ENCODE results near the gene GPRASP3.
"Not testable (repeated sequence)": the region's sequence is repeated elsewhere in the genome, so short reads cannot be mapped to it uniquely, and the experiment has no call there.

The GPRASP3 gene, protein sequence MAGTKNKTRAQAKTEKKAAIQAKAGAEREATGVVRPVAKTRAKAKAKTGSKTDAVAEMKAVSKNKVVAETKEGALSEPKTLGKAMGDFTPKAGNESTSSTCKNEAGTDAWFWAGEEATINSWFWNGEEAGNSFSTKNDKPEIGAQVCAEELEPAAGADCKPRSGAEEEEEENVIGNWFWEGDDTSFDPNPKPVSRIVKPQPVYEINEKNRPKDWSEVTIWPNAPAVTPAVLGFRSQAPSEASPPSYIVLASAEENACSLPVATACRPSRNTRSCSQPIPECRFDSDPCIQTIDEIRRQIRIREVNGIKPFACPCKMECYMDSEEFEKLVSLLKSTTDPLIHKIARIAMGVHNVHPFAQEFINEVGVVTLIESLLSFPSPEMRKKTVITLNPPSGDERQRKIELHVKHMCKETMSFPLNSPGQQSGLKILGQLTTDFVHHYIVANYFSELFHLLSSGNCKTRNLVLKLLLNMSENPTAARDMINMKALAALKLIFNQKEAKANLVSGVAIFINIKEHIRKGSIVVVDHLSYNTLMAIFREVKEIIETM

DNA sequence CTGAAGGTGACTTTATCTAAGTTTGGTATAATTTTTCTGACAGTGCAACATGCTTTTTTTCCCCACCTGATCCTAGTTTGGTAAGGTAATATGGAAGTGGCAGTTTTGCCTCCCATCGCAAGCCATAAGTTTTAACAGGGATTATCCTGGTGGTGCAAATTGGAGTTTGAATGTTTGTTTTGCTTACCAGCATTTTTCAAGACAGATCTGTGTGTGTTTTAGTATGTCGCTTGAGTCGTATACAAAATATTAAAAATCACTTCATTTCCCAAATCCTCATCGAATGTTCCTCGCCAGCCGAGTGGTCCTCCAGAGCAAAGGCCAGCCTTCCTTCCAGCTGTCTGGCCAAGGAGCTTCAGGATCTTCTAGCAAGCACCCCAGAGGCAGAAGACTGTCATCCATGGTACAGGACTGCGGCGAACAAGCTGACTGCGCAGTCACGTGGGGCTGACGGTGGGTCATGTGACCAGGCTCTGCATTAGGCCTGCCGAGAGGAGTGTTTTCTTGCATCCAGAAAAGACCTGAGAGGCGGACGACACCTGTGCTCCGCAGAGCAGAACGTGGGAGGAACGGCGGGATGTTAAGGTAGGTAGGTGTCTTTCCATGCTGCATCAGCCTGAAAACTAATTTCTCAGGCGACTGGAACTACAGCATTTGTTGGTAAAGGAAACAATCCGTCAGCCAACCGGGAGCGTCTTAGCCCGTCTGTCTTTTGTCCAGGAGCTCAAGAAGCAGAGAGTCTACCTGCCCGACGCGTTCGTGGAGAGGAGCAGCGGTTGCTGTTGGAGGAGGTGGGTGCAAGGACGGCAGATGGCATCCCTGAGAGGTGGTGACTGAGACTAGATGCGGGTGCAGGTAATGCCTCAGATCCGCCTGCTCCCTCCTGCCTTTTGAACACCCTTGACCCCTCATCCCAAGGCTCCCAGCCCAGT, at the start of gene GPRASP3:
TSS of gene GPRASP3 (plus strand) at position 507 of the 932 bp plus-strand sequence. CDS start 28,253 bp downstream, outside the sequence.
- peak; percentile 27 to 66 (median 54) for DNase-seq (ENCODE audit: low read depth in 3 of 3)

DNA sequence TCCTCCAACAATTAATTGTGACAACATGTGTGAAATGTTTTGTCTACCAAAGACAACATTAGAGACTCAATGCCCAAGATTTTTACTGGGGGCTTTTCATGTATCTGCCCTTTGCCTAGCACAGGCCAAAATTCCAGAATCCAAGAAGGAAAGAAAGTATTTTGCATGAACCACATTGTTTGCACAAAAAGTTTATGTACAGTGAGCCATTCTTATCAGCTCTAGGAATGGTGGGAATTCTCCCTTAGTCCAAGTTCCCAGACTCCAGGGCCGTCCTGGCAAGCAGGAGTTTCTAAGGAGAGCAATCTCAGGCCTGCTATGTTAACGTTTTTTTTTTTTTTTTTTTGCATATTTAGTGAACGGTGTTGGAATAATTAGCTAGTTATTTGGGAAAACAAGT, 47.7 kb upstream of the GPRASP3 start:
- no peak for DNase-seq (ENCODE audit: low read depth in 3 of 3)

DNA sequence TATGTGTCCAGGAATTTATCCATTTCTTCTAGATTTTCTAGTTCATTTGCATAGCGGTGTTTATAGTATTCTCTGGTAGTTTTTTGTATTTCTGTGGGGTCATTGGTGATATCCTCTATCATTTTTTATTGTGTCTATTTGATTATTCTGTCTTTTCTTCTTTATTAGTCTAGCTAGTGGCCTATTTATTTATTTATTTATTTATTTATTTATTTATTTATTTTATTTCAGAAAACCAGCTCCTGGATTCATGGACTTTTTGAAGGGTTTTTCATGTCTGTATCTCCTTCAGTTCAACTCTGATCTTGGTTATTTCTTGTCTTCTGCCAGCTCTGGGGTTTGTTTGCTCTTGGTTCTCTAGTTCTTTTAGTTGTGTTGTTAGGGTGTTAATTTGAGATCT, 43.1 kb upstream of the GPRASP3 start:
- not testable (repeated sequence) for DNase-seq (ENCODE audit: low read depth in 3 of 3)

DNA sequence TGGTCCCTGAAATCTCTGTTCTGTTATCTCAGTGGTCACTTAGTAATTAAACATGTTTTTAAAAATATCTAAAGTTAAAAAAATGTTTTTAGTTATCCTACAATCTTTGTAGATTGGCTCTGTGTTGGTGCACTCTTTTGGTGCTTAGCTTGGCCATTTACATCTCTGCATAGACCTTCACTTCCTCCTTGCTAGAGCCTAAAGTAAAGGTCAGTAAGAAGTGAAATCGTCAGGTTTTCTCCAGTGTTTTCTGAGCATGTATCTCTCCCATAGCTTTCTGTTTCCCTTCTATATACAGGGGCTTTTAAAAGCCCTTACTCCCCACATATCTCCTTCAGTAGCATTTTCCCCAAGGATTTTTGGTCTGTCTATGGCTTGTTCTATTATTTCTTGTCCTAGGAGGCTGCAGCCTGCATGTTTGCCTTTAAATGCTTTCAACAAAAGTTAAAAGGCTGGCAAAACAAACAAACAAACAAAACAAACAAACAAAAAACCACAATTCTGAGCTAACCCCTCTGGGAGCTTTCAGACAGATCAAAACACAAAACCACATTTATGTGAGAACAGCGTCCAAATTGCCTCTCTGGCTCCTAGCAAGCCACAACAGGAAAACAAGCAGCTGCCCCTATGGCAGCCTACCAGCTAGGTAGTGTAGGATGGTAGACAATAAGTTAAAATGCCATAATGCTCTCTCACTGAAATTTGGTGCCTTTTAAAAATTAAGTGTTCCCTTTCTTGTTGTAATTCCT, 35.6 kb upstream of the GPRASP3 start:
- DNase-seq (ENCODE audit: low read depth in 3 of 3), result no peak

DNA sequence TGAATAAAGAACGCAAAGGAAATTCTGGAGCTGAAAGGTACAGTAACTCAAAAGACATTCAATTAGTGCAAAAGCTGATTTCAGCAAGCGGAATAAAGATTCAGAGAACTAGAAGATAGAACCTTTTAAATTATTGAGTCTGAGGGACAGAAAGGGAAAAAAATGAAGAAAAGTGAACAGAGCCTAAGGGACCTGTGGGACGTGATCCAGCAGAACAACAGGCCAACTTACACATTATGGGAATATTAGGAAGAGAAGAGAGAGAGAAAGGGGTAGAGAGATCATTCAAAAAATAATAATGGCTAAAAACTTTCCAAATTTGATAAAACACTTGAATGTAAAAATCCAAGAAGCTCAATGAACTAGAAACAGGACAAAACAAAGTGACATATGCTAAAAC, 25.8 kb upstream of the GPRASP3 start:
- DNase-seq (ENCODE audit: low read depth in 3 of 3), result no peak

DNA sequence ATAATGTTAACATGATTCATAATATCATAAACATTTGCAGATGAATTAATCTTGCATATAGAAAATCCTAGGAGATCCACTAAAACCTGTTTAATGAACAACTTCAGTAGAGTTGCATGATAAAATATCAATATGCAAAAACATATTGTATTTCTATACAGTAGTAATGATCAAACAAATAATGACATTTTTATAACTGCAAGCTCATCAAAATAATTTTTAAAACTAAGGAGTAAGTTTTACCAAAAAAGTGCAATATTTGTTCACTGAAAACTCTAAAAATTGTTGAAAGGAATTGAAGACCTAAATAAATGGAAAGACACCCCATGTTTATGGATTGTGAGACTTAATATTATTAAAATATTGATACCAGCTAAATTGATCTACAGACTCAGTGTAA, 24.2 kb upstream of the GPRASP3 start:
- no peak for DNase-seq (ENCODE audit: low read depth in 3 of 3)

DNA sequence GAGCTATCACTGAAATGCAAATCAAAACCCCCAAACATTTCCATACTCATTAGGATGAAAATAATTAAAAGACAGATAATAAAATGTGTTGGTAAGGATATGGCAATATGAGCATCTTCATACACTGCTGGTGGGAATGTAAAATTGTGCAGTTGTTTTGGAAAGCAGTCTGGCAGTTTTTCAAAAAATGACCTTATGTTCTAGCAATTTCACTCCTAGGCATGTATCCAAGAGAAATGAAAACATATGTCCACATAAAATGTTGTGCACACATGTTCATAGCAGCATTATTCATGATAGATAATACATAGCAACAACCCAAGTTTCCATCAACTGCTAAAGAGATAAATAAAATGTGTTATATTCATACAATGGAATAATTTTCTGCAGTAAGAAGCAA, 23.0 kb upstream of the GPRASP3 start:
- no peak for DNase-seq (ENCODE audit: low read depth in 3 of 3)

DNA sequence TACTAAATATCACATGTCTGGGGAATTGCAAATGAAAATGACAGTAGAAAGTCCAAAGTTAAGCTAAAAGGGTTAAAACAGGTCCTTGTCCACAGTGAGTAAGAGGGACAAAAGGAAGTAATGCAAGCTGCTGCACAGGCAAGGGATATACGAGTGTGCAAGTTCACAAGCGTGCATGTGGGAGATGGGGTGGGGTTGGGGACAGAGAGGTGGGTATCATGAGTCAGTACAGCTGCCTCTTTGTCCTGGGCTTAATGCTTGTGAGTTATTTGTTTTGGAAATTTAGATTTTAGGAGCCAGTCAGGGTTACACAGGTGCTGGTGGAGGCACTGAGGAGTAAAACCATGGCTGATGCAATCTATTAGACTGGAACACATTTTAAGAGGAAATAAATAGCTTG, 11.6 kb upstream of the GPRASP3 start:
- DNase-seq (ENCODE audit: low read depth in 3 of 3), result no peak

DNA sequence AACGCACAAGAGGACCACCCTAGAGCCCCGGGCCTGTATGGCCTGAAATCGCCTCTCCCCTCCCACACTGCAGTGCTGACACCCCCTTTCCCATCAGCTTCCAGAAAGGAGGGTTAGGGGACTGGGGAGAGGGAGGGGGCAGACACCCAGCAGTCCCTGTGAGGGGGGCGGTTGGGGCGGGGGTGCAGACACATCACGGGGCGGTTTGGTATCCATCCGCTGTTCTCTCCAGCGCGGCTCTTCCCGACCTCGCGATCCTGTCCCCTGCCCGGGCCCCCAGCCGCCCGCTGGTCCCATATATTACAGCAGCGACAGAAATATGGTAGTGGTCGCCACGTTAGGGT, 8.7 kb upstream of the GPRASP3 start:
- no peak for DNase-seq (ENCODE audit: low read depth in 3 of 3)

DNA sequence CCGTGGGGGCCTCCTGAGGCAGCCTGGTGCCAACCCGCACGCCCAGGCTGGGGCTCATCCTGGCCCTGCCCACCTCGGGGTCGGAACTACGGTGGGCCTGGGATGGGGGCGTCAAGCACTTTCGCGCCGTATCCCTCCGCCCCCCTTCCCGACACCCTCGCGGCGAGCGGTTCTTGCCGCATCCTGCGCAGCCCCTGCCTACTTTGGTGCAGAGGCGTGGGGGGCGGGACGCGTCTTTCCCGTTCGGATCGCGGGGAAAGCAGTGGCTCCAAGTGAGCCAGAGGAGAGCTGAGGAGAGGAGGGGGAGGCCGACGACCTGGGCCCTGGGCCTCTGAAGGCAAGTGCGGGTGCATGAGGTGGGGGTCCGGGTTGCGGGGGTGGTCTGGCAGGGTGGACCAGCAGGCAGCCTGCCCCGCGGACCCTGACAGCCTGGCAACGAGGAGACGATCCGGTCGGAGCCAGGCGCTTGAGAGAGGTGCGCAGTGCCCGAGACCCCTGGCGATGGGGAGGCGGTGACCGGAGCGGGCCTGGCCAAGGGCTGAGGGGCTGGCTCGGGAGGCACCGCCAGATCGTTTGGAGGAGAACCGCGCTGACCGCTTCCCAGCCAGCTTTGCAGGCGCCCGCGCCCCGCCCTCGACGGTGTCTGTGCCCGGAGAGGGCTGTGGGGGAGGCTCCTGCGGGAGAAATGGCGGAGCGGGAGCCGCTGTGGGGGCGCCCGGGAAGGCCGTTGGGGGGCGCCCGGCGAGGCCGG, 8.2 kb upstream of the GPRASP3 start, which contains the start of gene GPRASP2:
TSS of gene GPRASP2 (plus strand) at position 233 of the 751 bp plus-strand sequence. CDS start 2,422 bp downstream, outside the sequence.
- no peak for DNase-seq (ENCODE audit: low read depth in 3 of 3)

DNA sequence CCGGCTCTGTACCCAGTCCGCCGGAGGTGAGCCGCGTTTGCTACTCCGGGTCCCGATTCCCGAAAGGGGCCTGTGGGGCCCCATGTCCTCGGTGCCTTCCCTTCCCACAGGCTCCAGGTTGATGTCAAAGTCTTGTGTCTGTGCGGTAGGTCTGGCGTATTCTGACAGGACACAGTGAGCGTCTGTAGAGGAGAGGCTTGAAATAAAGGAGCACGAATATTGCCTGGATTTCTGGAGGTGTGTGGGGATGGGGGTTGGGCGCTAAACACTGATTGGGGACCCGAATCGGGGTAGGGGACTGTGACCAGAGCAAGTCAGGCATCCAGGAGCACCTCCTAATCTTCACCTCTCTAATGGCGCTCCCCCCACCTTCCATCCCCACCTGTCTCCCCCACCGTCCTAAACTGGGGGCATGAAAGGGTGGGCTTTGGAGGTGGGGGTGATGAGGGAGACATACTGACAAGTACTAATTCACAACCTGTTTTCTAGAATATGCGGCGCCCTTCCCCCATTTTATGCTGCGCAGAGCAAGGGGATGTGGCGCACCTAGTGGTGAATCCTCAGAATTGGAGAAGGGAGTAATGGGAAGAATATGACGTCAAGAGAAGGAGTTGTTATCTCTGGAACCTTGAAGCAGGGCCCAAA, 7.4 kb upstream of the GPRASP3 start:
- no peak for DNase-seq (ENCODE audit: low read depth in 3 of 3)

DNA sequence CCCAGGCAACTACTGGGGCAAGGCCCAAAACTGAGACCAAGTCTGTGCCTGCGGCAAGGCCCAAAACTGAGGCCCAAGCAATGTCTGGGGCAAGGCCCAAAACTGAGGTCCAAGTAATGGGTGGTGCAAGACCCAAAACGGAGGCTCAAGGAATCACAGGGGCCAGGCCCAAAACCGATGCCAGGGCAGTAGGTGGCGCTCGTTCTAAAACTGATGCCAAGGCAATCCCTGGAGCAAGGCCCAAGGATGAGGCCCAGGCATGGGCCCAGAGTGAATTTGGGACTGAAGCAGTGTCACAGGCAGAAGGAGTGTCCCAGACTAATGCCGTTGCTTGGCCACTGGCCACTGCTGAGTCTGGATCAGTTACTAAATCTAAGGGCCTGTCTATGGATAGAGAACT, 5.5 kb upstream of the GPRASP3 start:
- DNase-seq (ENCODE audit: low read depth in 3 of 3), result no peak

DNA sequence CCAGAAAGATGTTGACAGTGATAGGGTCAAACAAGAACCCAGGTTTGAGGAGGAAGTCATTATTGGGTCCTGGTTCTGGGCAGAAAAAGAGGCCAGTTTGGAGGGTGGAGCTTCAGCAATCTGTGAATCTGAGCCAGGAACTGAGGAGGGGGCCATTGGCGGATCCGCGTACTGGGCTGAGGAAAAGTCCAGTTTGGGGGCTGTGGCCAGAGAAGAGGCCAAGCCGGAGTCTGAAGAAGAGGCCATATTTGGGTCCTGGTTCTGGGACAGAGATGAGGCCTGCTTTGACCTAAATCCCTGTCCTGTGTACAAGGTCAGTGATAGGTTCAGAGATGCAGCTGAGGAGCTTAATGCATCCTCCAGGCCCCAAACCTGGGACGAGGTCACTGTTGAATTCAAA, 4.6 kb upstream of the GPRASP3 start:
- no peak for DNase-seq (ENCODE audit: low read depth in 3 of 3)

DNA sequence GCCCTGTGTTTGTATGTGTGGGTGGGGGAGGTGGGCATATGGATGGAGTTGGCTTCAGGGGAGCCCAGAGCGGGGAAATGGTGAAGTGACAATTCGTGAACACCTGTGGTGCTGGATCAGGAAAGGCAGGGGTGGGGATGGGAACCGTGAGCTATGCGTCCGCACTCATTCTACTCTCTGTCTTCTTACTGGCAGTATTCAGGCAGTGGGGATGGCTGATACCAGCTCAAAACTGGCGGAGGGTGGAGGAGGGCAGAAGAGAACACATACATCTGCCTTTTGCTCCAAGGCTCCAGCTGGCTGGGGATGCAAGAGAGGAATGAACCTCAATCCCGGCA, 595 bp downstream of the GPRASP3 start:
- DNase-seq (ENCODE audit: low read depth in 3 of 3), result not testable (repeated sequence)

DNA sequence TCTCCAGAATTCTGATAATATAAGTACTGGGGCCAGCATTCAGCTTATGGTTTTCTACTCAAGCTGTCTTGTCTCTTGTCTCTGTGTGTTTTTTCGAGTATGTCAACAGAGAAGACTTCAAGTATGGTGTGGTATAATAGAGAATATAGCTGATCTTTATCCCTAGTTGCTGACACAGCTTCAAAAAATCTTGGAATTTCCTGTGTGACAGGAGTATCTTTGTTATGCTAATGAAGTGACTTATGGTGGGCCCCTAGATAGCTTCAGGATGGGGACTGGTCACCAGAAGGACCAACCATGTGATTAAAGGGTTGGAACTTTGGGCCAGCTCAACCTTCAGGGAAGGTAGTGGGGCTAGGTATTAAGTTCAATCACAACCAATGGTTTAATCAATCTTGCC, 2.9 kb downstream of the GPRASP3 start:
- no peak for DNase-seq (ENCODE audit: low read depth in 3 of 3)

DNA sequence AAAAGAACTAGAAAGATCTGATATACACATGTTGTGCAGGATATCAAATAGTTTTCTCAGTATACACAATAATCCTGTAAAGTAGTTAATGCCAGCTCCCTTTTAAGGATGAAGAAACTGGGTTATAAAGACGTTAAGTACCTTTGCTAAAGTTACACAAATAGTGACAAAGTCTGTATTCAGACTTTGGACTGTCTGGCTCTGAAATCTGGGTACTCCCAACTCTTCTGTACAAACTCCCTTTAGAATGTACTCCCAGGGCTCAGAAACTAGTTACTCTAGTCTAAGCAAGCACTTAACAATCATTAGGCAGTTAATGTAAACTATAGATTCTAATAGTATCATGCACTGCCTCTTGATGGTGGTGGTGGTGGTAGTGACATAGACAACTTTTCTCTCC, 7.2 kb downstream of the GPRASP3 start:
- DNase-seq (ENCODE audit: low read depth in 3 of 3), result no peak

DNA sequence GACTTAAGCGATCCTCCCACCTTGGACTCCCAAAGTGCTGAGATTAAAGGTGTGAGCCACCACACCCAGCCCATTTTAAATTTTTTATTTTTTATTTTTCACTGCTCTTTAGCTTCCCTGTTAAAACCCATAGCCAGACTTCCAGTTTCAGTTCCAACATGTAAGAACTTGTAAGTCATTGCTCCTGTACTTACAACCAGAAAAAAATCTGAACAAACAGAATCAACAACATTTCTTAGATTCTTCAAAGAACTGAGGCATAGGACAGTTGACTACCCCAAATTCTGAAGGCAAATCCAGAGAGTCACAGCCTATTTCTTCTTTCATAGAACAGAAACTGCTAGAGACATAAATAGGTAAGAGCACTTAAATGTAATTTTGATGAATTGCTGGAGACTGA, 8.1 kb downstream of the GPRASP3 start:
- no peak for DNase-seq (ENCODE audit: low read depth in 3 of 3)

DNA sequence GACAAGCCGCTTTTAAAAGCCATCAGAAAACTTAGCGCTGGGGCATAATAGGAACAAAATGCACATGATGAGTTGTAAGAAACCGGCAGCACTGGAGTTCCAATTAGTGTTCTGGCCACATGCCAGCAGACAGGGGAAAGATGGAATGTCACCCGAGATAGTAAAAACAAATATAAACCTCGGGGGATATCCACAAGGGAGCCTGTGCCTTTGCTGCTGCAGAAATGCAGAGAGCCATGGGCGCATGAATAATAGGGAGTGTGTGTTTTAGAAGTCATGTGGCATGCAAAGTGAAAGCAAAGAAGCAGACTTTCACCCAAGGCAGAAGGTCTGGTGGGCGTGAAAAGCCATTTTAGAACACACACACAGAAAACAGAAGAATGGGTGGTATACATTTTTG, 19.1 kb downstream of the GPRASP3 start:
- no peak for DNase-seq (ENCODE audit: low read depth in 3 of 3)

DNA sequence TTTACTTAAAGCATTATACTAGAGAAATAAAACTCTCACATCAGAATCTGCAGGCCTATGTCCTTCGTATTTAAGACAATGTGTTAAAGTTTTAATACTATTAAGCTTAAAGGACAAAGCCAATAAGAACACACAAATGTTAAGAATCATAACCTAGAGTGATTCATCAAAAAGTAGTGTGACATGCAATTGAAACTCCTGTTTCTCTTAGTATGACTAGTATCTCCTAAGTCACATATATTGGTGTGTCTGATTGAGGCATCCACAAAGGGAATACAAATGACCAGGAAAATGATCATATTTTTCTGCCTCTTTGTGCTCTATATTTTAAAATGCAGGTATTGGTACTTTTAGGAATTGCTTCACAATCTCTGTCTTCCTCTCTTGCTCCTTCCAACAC, 23.8 kb downstream of the GPRASP3 start:
- DNase-seq (ENCODE audit: low read depth in 3 of 3), result no peak

DNA sequence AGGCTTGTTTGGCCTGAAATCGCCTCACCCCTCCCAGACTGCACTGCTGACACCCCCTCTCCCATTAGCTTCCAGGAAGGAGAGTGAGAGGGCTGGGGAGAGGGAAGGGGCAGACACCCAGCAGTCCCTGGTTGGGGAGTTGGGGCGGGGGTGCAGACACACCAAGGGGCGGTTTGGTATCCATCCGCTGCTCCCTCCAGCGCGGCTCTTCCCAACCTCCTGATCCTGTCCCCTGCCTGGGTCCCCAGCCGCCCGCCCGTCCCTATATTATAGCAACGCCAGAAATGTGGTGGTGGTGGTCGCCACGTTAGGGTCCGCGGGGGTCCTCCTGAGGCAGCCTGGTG, 24.9 kb downstream of the GPRASP3 start:
- no peak for DNase-seq (ENCODE audit: low read depth in 3 of 3)
